ENCODE results near the gene PPP2R2C.

The PPP2R2C gene

DNA sequence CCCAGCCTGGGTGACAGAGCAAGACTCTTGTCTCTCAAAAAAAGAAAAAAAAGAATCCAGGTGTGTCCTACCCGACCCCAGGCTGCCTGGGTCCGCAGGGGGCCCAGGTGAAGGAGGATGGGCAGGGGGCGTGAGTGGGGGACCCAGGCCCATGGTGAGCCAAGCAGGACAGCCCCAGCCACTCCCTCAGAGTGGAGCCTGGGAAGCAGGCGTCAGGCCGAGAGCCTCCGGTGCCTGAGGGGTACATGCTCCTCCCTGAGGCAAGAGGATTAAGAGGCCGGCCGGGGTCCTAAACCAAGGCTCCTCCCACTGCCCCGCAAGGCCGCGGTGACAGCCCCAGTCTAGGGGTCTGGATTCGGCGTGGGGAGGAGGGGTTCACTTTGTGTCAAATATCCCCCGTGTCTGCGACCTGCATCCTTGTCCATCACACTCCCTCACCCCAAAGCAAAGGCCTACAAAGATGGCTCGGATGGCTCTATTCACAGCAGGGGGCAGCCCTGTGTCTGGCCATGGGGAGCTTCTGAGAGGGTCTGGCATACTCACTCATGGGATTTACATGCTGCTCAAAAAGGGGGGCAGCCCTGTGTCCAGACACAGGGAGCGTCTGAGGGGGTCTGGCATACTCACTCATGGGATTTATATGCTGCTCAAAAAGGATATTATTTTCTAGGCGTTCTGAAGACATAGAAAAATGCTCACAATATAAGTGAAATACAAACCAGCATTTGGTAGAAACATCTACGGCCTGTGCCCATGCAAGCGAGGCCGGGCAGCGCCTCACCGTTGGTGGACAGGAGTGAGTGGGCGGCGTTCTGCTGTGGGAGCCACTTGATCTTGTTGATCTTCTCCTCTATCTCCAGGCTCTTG lies 94.6 kb downstream of the PPP2R2C start:
- no peak for DNase-seq

- DNase-seq = no peak
Observed at GRCh38 chr4:6375620-6376295, 96.7 kb downstream of the PPP2R2C start.

GRCh38 chr4:6374575-6374974 lies 97.8 kb downstream of the PPP2R2C start:
- DNase-seq = no peak

- no peak for DNase-seq
Observed at GRCh38 chr4:6373541-6374410, 98.6 kb downstream of the PPP2R2C start.

GRCh38 chr4:6372649-6373525 lies 99.5 kb downstream of the PPP2R2C start:
- DNase-seq = no peak

- DNase-seq = no peak
Observed at GRCh38 chr4:6371812-6372211, 100.6 kb downstream of the PPP2R2C start.

GRCh38 chr4:6371271-6371670 lies 101.1 kb downstream of the PPP2R2C start:
- no peak for DNase-seq

- DNase-seq = no peak
Observed at GRCh38 chr4:6369924-6370645, 102.3 kb downstream of the PPP2R2C start.

DNA sequence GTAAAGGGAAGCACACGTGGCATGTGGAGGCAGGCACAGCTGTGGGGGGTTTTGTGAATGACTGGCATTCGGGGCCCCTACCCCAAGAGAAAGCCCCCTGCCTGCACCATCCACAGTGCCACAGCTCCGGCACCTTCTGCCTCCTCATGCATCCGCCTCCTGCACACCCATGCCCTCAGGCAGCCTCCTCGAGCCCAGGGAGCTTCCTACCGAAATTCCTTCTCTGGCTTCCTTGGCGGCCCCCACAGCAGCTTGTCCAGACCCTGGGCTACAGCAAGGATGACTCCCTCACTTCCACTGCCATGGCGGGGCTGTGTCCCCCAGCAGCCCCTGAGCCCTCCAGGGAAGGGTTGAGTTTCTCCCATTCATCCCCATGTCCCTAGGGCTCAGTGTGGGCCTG lies 102.9 kb downstream of the PPP2R2C start:
- DNase-seq = no peak

DNA sequence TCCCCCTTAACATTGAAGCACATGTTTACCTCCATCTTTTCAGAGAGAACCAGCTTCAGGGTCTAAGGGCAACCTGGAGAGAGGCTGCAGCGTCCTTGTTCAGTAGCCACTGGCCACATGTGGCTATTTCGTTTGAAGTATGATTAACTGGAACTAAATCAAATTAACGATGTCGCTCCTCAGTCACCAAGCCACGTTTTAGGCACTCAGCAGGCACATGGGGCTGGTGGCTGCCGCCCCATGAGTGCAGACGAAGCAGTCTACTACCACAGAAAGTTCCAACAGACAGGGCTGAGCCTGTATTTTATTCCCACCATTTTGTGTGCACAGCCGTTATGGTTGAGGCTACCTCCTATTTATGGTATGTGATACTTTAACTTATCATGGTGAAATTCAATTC lies 103.4 kb downstream of the PPP2R2C start:
- no peak for DNase-seq

- DNase-seq = no peak
Observed at GRCh38 chr4:6368601-6369000, 103.8 kb downstream of the PPP2R2C start.

DNA sequence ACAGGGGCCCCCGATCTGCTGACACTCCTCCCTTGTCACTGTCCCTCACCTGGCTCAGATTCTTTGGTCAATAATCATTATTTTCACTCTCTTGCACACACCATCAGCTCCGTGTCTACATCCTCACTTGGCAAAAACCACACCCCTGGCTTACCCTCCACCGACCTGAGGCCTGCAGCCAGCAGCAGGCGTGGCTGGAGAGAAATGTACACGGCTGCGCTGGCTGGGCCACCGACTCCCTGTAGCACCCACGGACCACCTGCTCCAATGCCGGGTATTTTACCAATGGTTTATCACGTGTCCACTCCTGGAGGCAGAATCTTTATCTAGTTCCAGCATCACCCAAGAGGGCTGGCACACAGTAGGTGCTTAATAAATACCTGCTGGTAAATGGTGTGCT lies 104.3 kb downstream of the PPP2R2C start:
- no peak for DNase-seq

DNA sequence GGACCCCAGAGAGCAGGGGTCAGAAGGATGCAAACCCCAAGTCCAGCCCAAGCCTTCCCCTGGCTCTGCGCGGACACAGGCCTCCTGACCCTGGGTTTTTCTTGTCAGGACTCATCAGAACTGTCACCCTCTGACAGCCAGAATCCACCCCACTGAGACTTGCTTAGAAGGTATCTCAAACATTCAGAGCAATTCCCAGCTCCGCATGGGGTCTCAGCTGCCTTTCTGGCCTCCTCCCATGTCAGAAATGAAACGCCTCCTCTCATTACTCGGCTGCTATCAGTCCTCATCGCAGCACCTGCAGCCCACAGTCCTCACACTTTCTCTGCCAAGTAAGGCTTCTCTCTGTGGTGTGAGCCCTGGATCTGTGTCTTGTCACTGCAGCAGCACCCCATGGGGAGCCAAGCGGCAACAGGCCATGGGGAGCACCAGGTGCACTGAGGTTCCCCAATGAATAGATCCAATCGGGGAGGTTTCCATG lies 105.0 kb downstream of the PPP2R2C start:
- DNase-seq = no peak

GRCh38 chr4:6366581-6366980 lies 105.8 kb downstream of the PPP2R2C start:
- DNase-seq = no peak

- no peak for DNase-seq
Observed at GRCh38 chr4:6365545-6366086, 106.8 kb downstream of the PPP2R2C start.

DNA sequence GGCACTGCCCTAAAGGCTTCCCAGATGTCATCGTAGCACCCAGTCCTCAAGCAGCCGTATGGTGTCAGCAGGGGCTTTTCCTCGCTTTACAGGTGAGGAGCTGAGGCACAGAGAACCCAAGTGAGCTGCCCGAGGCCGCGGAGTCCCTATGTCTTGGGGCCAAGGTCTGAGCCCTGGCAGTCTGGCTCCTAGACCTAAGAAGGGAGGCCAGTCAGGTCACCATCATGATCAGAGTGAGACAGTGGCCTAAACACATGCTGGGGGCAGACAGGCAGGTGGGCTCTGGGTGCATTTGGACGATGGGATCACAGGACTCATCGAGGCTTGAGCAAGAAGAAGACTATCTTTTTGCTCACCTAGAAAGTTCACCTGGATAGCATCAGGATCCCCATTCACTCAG lies 107.8 kb downstream of the PPP2R2C start:
- no peak for DNase-seq

DNA sequence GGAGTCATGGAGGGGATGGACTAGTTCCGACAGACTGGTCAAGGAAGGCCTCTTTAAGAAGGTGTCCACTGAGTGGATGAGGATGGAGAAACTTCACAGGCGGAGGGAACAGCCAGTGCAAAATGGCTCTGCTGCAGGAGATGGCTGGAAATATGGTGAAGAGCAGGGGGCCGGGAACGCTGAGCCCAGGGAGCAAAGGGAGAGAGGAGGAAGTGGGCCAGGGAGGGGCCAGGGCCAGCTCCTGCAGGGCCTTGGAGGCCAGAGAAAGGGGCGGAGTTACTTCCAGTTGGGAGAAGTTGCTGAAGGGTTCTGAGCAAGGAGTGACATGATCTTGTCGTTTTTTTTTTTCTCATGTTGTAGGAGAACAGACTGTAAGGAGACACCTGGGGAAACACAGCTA lies 108.3 kb downstream of the PPP2R2C start:
- DNase-seq = no peak

- no peak for DNase-seq
Observed at GRCh38 chr4:6362896-6363295, 109.5 kb downstream of the PPP2R2C start.

GRCh38 chr4:6362243-6362885 lies 110.0 kb downstream of the PPP2R2C start:
- no peak for DNase-seq

DNA sequence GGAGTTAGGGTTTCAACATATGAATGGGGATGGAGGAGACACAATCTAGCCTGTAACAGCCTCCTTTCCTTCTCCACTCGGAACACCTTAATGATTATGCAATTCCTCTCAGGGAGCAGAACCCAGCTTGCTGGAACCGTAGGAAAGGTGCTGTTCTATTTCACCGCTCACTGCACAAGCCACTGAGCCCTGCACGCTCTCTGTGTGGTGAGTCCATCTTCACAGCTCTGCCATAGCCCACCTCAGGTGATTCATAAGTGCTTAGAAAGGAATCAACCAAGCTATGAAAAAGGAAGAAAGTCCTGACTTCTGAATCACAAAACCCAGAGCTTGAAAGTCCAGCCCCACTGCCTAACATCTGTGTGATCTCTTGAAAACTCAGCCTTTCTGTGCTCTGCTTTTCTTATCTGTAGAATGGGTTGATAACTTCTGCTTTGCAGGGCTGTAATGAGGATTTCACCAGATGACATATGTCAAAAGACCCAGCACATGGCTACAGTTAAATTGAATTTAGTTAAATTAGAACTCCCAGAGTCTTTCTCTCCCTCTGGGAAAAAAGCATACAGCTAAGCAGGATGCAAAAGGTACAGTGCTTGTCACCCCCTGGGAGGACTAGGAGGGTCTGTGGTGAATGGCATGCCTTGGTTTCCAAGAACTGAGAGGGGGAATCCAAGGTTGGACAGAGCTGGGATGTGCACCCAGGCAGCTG lies 111.2 kb downstream of the PPP2R2C start:
- DNase-seq = no peak

All from activated gamma-delta T cell treated with Interleukin-2 at 50 U/mL for 16 hours (primary cell).